Measurements from ENCODE around the gene BACH2.

- no peak for TF ChIP-seq EZH2phosphoT487 (IDR thresholded peaks at IDR 0.05; ENCODE audit: insufficient read depth, low read depth)
- TF ChIP-seq EZH2 (IDR thresholded peaks at IDR 0.05; ENCODE audit: insufficient read depth, poor library complexity, severe bottlenecking) = no peak
Observed at GRCh38 chr6:90068703-90069523, 227.7 kb downstream of the BACH2 start.

All from GM23248 (cell line).